Measurements from ENCODE around the gene IL36B.

Gene IL36B

GRCh38 chr2:113077921-113078320 lies 25.3 kb upstream of the IL36B start:
- Histone ChIP-seq H4K20me1 (ENCODE audit: insufficient read depth) (no peaks in the 10 kb centered on the region), H3K27me3 (ENCODE audit: insufficient read depth, low read depth) (no peaks in the 10 kb centered on the region), H3K4me3 (IDR thresholded peaks at IDR 0.05; ENCODE audit: insufficient read depth, low read depth, low read length) (no peak overlapping the region), H3K36me3 (ENCODE audit: insufficient read depth) (no peaks in the 10 kb centered on the region), H3K9ac (no peak overlapping the region), H3K4me1 (ENCODE audit: low read depth, poor library complexity, severe bottlenecking) (no peaks in the 10 kb centered on the region), H3K27ac (no peak overlapping the region), H2AFZ (ENCODE audit: low read depth) (no peak overlapping the region), H3K79me2 (ENCODE audit: insufficient read depth, low read depth) (no peaks in the 10 kb centered on the region), H3K4me2 (no peak overlapping the region)
- no peak for TF ChIP-seq CTCF (conservative IDR thresholded peaks at IDR 0.05; ENCODE audit: low read depth, low read length)

GRCh38 chr2:113076954-113077669 lies 24.4 kb upstream of the IL36B start:
- Histone ChIP-seq H3K4me2 (no peak overlapping the region), H3K27ac (no peak overlapping the region), H3K9ac (no peak overlapping the region)

GRCh38 chr2:113075600-113075999 lies 22.9 kb upstream of the IL36B start:
- Histone ChIP-seq H3K4me3 (IDR thresholded peaks at IDR 0.05; ENCODE audit: insufficient read depth, low read depth, low read length) (no peak overlapping the region), H3K36me3 (ENCODE audit: insufficient read depth) (no peaks in the 10 kb centered on the region), H3K27me3 (ENCODE audit: insufficient read depth, low read depth) (no peaks in the 10 kb centered on the region), H3K9ac (no peak overlapping the region), H3K4me2 (no peak overlapping the region), H4K20me1 (ENCODE audit: insufficient read depth) (no peaks in the 10 kb centered on the region), H2AFZ (ENCODE audit: low read depth) (no peak overlapping the region), H3K4me1 (ENCODE audit: low read depth, poor library complexity, severe bottlenecking) (no peaks in the 10 kb centered on the region), H3K27ac (no peak overlapping the region), H3K79me2 (ENCODE audit: insufficient read depth, low read depth) (no peaks in the 10 kb centered on the region)
- no peak for TF ChIP-seq CTCF (conservative IDR thresholded peaks at IDR 0.05; ENCODE audit: low read depth, low read length)

More at GRCh38 chr2:113076954-113077669, 24.4 kb upstream of the IL36B start:
- H3K27me3 ChIP-seq (ENCODE audit: insufficient read depth, low read depth) = no peaks in the 10 kb centered on the region
- TF ChIP-seq CTCF (conservative IDR thresholded peaks at IDR 0.05; ENCODE audit: low read depth, low read length) = no peak
- no peaks in the 10 kb centered on the region for H3K4me1 ChIP-seq (ENCODE audit: low read depth, poor library complexity, severe bottlenecking)
- no peaks in the 10 kb centered on the region for H3K79me2 ChIP-seq (ENCODE audit: insufficient read depth, low read depth)
- H4K20me1 ChIP-seq (ENCODE audit: insufficient read depth) = no peaks in the 10 kb centered on the region
- H3K36me3 ChIP-seq (ENCODE audit: insufficient read depth) = no peaks in the 10 kb centered on the region
- H3K4me3 ChIP-seq (IDR thresholded peaks at IDR 0.05; ENCODE audit: insufficient read depth, low read depth, low read length) = no peak overlapping the region
- no peak overlapping the region for H2AFZ ChIP-seq (ENCODE audit: low read depth)

- H3K4me2 ChIP-seq = no peak overlapping the region
- no peaks in the 10 kb centered on the region for H4K20me1 ChIP-seq (ENCODE audit: insufficient read depth)
- no peaks in the 10 kb centered on the region for H3K27me3 ChIP-seq (ENCODE audit: insufficient read depth, low read depth)
- no peak overlapping the region for H3K27ac ChIP-seq
- H3K9ac ChIP-seq = no peak overlapping the region
- no peaks in the 10 kb centered on the region for H3K79me2 ChIP-seq (ENCODE audit: insufficient read depth, low read depth)
- H3K36me3 ChIP-seq (ENCODE audit: insufficient read depth) = no peaks in the 10 kb centered on the region
- TF ChIP-seq CTCF (conservative IDR thresholded peaks at IDR 0.05; ENCODE audit: low read depth, low read length) = no peak
- no peak overlapping the region for H2AFZ ChIP-seq (ENCODE audit: low read depth)
- H3K4me1 ChIP-seq (ENCODE audit: low read depth, poor library complexity, severe bottlenecking) = no peaks in the 10 kb centered on the region
- no peak overlapping the region for H3K4me3 ChIP-seq (IDR thresholded peaks at IDR 0.05; ENCODE audit: insufficient read depth, low read depth, low read length)
Observed at GRCh38 chr2:113075030-113075429, 22.4 kb upstream of the IL36B start.
